ENCODE results near the gene MFNG.

GRCh38 chr22:37462436-37462835, 23.7 kb downstream of the MFNG start:
- TF ChIP-seq CTCF (IDR thresholded peaks at IDR 0.05) (no peak), POLR2AphosphoS5 (IDR thresholded peaks at IDR 0.05) (no peak)

All from prostate gland (tissue), 2 donors.